AG04449 (cell line): ENCODE results near the gene TNS3.

ENCODE experiments used
- CTCF ChIA-PET: fragments of 350-600 bp; formaldehyde crosslinking; extraction: SDS; loops from one replicate; lab custom pipeline; 2021; ENCODE audit warnings: antibody characterized with exemption; lab: Yijun Ruan, JAX
- POLR2A ChIA-PET: fragments of 400-600, 350-600 bp; formaldehyde crosslinking; extraction: SDS; loops from one replicate; lab custom pipeline; 2020; ENCODE audit warnings: antibody characterized with exemption, inconsistent platforms; lab: Yijun Ruan, JAX
- DNase-seq: peaks from one replicate; pipeline ENCODE4 v3.0.0-alpha.2; 2010; ENCODE audit warnings: low read depth, low spot score
- H3K4me3 ChIP-seq: 2 replicates; pipeline ENCODE4 v1.5.1; 2011; ENCODE audit warnings: low read depth, mild to moderate bottlenecking, control low read depth, low read length
- CTCF ChIP-seq: IDR thresholded peaks from one replicate; pipeline ENCODE4 v1.5.1; 2011; ENCODE audit warnings: mild to moderate bottlenecking, moderate library complexity, low read length, control low read depth, inconsistent platforms; ENCODE audit not compliant: insufficient read depth; ENCODE audit errors: missing control alignments

Gene TNS3

DNA sequence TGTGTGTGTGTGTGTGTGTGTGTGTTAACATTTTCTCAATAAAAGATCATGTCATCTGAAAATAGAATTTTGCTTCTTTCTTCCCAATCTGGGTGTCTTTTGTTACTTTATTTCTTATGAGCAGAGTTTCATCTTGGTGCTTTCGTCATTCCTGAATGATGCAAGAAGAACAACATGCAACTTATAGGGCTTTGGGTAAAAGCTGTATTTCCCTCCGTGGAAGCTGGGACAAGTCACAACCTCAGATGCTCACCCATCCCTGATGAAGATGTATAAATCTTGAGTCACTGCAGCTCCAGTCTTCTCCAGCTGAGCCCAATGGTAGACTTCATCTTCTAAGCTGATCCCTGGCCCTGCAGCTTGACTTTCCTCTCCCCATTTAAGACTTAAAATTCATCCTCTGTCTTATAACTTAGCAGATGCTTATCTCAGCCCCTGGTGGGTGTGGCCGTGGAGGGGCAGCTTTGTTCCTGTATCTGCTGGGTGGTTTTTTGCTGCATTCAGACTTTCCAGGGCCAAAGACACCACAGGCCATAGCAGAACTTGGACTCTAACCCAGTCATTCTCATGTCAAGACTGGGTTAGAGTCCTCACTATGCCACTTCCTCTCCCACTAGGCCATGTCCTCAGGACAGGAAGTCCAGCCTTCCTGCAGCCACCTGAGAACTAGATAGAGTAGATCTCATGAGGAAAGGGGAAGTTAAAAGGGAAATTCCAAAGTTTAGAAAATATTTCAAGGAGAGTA, 356.4 kb downstream of the TNS3 start:
- no peak for DNase-seq
- CTCF ChIA-PET: no interaction called here
- no peak for TF ChIP-seq CTCF
- POLR2A ChIA-PET: interaction anchor here (0.7 kb wide), 1 partner anchor 12 kb away, joined by 3 read pairs; no protein-coding TSS in a partner anchor
- no peak overlapping the region for H3K4me3 ChIP-seq
